NCI-H82 (cell line): ENCODE results near the gene TSPAN3.

ENCODE experiments used
- DNase-seq: peaks from one replicate; lab custom pipeline; 2025; lab: John Stamatoyannopoulos, UW

Gene TSPAN3

DNA sequence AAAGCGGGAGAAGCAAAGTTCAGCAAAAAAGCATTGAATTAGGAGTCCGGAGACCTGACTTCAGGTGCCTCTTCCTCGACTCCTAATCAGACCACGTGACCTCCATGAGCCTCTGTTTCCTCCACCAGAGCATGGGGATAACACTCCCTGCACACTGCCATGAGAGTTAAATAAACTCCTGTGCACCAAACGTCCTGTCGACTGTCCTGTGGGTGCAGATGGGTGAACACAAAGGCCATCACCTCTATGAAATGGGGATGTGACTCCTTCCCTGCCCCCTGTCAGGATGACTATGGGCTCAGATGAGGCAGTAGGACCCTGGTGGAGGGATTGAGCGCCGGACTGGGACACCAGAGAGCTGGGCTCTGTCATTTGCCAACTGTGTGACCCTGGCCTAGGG, 13.5 kb upstream of the TSPAN3 start:
- no peak for DNase-seq

DNA sequence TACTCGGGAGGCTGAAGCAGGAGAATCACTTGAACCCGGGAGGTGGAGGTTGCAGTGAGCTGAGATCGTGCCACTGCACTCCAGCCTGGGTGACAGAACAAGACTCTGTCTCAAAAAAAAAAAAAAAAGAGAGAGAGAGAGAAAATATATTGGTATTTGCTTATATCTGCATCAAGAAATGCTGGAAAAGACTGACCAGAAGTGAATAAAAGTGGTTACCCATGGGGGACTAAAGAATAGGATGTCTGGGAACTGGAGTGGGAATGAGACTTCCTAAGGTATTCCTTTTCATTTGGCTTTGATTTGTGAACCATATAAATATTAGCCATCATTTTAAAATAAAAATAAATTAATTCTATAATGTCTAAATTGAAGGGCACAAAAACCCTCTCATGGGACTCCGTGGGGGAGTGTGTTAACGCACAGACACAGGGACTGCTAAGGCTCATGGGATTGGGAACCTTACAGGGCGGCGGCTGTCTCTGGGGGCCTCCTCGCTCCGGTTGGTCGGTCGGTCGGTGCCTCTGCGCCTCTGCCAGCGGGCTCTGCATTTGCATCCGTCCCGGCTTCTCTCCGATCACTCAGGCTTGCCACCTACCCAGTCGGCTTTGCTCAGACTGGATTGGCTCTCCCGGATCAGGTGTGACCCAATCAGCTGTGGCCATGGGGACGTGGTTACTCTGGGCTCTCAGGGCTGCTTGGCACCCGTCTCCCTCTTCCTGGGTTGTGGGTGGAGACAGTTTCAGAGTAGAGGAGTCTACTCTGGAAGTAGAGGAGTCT, 12.7 kb upstream of the TSPAN3 start:
- DNase-seq, result peak; percentile 88

DNA sequence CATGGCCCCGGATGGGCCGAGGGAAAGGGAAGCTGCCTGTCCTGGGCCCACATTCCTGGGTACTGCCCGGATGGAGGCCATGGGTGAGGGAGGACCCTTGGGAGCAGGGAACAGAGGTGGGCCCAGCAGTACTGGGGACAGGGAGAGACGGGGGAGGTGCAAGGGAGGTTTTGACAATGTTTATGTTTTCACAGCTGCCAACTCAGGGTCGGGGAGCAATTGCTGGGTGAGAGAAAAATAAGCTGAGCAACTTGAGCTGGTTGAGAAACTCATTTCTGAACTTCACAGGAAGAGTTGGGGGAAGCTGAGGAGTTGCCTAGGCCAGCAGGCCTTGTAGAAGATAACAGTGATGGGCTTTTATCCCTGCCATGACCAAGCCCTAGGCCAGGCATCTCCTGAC, 11.1 kb upstream of the TSPAN3 start:
- no peak for DNase-seq

DNA sequence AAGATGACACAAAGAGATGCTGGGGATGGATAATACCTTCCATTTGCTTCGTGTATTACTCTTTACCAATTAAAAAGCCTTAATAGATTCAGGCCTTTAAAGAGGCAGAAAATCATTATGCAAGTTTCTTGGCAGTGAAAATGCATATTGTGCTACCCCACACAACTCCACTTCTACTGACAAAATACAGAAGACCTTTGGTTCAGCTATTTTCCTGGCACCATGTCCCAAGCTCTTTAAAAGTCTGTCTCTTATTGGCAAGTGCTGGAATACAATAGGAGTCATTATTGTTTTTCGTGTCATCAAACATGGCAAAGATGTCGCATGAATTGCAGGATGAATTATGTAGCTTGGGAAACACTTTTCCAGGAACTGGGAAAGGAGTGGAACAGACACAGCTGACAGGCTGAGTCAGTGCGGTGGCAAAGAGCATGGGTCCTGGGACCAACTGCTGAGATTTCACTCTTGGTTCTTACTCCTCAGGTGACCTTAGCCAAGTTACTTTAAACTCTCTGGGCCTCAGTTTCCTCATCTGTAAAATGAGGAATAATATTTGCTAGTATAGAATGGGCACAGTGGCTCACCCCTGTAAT, 5.5 kb upstream of the TSPAN3 start:
- no peak for DNase-seq

DNA sequence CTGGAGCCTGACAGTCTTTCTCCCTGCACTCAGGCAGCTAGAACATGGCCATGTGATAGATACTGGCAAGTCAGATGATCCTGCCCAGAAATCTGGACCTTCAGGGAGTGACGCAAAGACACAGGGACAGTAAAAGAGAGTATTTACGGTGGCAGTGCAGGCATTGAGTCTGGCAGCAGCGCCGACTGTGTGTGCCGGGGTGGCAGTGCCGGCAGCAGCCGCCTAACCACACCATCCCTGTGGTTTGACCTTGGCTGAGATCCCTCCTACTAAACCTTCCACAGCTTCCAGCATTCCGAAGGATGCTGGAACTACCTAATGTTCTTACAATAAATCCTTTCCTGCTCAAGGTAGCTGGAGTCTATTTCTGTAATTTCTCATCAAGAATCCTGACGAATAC, 4.6 kb upstream of the TSPAN3 start:
- no peak for DNase-seq

DNA sequence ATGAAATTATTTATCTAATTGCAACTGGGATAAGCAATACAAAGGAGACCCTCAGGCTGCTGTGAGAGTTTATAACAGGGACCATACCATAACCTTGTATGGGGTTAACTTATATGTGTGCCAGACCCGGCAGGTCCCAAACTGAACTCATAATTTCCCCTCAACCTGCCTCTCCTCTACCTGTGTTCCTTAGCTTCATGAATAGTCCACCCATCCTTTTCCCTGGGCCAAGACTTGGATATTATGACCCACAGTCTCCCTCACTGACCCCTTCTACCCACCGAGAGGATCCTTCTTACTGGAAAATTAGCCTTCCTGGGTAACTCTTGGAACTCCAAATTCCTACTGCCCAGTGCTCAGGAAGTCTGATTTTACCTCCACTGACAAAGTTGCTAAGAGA, 3.4 kb upstream of the TSPAN3 start:
- DNase-seq, result no peak

DNA sequence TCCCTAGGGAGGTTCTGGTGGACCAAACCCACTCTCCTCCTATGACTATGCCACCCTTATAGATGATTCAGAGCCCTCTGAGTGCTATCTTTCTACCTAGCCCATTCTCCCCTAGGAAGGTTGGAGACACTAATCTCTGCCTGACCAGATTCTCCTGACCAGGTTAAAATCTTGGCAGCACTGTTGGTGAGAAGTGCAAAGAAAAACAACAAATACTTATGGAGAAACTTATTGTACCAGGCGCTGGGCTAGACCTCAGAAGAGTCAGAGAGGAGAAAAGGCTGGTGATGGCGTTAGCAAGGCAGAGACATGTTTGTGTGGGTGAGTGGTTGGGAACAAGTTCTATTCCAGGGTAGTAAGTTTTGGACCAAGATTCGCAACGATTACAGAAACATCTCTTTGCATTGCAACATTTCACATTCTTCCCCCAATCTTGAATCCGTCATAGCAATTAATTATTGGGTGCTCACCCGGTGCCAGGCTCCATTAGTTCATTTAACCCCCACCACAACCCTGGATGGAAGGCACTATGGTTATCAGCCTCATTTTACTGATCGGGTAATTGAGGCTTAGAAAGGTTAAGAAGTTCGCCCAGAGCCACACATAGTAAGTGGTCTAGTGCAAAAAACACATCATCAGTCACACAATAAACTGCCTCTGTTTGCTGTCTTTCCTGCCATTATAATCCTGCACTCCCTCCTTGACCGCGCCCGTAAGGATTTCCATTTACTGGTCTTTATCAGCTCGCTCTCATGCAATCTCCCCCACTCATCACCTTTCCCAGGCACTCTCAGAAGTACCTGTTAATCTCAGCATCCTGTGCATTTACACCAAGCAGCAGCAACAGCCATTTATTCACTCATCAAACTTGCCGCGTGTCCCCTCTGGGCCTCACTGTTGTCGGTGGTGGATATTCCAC, 655 bp upstream of the TSPAN3 start:
- DNase-seq, result no peak

DNA sequence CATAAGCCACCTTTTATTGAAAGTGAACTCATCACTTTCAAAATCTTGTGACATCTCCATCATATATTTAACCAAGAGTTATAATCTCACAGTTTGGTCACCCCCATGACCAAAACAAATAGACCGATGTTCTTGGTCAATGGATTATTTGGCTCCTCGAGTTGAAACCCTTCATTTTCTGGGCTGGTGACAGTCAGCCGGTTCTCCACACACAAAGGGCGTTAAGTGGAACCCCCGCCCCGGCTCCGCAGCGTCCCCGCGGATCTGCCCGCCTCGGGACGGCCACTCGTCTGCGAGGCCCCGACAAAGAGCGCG, 772 bp downstream of the TSPAN3 start:
- no peak for DNase-seq

DNA sequence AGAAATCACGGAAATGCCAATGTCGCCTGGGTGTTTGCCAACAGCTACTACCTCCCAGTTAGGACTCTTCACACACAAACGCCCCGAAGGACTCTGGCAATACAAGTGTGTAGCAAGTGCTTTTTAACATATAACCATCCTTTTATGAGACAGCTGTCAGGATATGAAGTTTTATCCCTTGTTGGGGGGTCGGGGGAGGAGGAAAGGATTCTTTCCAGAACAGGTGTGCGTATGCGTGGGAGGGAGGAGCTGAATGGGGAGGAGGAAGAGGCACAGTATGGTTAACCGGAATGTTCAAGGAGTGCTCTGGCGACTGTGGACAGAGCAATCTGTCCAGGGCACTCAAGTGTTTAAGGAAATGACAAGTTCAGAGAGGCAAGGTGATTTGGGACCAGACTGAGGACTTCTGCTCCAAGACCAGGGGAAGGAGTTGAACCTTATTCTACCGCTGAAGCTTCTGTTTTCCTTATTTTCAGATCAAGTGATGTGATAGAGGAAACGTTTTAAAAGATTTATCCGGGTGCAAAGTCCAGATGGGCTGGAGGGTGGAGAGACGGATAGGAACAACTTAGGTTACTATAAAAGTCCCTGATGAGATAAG, 1.3 kb downstream of the TSPAN3 start:
- DNase-seq, result peak; percentile 40

DNA sequence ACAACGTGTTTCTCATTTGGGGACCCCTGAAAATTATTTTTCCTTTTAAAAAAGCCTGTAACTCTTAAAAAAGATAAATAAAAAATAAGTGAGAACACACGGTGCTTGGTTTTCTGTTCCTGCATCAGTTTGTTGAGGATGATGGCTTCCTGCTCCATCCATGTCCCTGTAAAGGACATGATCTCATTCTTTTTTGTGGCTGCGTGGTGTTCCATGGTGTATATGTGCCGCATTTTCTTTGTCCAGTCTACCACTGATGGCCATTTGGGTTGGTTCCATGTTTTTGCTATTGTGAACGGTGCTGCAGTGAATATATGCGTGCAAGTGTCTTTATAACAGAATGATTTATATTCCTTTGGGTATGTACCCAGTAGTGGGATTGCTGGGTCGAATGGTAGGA, 2.3 kb downstream of the TSPAN3 start:
- no peak for DNase-seq

DNA sequence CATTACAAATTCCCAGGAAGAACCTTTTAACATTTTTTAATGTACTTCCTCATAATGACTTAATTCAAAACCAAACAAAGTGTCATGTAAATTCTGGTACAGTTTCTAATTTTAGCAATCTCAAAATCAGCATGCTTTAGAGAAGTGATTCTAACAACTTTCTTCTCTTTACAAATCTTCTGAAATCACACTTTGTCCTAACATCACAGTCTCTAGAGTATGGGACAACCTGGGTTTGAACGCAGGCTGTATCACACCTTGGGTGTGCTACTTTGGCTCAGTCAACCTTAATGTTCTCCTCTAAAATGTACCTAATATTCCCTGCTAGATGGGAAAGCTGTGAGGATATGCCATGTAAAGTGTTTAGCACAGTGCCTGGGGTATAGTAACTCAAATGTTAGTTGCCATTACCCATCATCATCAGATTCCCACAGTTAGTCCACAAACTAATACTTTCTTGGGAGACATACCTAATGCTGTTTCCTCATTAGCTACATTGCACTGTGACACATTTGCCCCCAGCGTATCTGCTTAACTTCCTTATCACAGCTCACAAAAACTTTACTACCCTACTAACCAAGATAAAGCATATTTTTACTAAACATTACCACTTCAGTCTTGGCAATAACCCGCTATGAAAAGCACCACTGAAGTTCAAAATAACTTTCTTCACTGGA, 3.1 kb downstream of the TSPAN3 start:
- DNase-seq, result no peak

DNA sequence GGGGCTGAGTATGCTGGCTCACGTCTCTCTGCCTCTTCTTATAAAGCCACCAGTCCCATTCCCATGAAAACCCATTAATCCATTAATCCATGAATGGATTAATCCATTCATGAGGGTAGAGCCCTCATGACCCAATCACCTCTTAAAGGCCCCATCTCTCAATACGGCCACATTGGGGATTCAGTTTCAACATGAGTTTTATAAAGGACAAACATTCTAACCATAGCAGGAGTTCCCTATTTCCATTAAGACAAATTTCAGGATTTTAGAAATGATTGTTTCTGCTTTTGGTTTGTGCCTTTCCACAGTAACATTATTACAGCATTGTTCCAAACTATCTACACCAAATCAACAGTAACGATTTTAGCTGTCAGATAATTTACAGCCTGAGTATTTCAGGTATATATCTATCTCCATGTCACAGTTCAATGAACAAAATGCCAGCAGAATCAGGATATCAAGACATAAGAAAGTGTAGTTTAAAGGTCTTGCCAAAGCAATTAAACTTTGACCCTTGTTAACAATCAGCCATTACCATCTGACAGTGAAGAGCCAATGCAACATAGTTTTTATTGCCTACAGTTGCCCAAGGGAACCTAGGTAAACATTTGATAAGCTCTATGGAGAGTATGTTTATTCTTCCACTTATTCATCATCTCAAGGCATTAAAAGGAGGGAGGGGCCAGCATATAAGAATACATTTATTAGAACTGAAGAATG, 3.8 kb downstream of the TSPAN3 start:
- peak; percentile 91 for DNase-seq

DNA sequence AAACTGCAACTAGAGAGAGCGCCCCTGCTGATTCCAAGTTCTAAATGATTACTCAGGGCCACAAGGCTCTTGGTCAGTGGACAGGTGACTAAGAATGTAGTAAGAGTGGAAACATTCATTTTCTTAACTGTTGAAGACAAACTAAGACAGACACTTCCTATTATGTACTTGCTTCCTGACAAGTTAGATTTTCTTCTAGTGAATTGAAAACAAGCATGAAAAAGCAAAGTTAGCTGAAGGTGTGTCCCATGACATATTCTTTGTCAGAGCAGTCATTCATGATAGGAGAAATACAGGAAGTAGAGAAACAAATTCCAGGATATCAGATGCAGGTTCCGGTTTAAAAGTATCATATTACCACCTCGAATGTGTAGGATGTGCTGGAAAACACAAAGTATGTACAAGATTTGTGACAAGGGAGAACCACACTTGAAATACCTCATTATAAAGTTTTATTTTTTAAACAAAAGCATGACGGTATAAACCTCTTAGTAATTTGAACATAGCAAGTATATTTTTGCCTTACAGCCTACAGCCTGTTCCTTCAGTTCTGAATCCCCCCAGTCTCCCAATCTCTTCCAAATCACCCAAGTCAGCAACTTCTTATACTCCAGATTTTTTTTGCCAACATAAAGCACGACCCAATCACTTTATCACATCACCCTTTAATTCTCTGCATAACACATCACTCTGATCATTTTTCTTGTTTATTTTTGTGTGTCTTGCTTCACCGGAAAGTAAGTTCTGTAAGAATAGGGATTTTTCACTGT, 6.2 kb downstream of the TSPAN3 start:
- no peak for DNase-seq

DNA sequence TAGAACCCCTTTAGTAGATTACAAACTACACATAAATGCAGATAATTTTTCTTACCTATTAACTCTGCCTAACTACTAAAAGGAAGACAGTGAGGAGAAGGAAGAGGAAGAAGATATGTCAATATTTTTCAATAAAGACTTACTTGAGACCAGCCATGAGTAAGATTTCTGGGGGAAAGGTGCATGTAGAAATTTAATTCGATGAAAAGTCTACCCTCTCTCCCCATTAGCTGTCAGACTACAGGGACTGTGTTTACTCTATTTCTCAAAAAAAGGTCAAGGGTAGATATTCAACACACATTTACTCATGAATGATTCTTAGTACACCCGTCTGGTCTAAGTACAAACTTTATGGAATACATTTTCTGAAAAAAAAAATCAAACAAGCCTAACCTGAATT, 6.8 kb downstream of the TSPAN3 start:
- DNase-seq, result no peak

DNA sequence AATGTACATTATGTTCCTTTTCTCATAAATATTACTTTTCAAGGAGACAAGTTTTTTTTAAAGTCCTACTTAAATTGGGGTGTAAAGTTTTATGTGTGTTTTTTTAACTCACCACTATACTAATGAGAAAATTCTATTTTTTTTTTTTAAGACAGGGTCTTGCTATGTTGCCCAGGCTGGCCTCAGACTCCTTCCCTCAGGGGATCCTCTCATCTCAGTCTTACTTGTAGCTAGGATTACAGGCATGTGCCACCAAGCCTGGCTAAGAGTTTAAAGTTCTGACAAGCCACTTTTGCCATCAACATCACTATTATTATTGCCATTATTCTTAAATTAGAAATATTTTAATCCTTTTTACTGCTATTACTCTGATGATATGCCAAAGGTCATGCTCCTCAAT, 7.7 kb downstream of the TSPAN3 start:
- DNase-seq, result no peak

DNA sequence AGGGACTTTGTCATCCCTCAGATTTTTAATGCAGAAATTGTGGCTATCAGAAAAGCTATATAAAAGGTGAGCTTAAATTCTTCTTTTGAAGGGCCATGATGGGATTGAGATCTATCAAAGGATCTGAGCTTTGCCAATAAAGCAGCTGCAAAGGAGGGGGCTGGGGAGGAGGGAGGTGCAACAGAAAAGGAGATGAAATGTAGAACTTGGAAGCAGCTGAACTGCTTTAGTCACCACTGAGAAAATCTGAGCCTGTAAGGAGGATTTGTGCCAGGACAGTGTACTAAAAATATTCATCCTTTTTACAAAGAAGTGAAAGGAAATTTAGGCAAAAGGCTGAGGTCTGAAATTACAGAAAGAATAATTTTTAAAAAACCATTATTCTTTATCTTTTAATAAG, 10.4 kb downstream of the TSPAN3 start:
- DNase-seq, result peak; percentile 55

DNA sequence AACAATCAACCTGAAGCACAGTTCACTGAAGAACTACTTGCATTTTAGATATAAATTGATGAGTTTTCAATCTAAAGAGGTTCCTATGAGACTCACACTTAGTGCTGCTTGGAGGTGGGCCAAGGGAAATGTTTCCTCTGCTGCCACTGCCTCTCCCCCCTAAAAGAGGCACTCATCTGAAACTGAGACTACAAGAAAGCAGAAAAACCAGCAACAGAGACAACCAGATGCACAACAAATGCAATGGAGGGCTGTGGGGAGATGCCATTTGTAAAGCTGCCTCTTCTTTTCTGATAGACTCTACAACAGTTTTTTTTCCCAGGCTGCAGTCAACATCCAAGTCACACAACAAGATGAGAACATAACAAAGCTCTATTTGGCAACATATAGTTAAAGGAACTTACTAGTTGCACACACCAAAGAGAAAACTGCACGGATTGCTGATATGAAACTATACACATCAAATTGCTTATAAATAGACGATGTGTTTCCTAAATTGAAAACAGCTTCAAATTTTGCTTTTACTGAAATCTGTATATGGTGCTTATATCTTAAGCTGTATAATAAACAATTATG, 11.0 kb downstream of the TSPAN3 start:
- DNase-seq, result no peak

DNA sequence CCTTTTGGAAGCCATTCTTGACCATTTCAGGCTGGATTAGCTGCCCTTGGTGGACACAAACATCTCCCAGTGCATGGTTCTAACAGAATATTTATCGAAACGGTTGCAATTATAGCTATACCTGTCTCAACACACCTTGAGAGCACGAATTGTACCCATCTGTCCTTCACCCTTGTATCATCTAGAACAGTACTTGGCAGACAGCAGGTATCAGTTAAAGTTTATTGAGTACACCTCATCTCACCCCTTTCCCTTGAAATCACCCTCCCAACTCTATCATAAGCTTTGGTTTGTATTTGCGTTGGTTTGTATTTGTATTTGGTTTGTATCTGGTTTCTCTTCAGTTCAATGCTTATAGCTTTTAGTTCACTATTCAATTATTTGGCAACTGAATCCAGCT, 12.4 kb downstream of the TSPAN3 start:
- no peak for DNase-seq

DNA sequence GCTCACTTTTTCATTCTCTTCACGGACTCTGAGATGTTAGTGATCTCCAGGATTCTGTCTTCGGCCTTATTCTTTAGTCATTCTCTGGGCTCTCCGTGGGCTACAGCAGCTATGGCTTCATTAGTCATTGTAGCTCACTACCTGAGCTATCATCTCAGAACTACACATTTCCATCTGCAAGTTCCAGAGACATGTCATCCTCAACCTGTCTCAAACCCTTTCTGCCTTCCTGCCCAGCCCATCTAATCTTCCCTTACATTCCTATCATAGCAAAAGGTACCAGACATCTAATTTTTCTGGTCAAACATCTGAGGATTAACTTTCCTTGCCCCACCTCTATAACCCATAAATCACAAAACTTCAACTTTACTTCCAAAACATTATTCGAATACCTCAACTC, 13.2 kb downstream of the TSPAN3 start:
- no peak for DNase-seq

DNA sequence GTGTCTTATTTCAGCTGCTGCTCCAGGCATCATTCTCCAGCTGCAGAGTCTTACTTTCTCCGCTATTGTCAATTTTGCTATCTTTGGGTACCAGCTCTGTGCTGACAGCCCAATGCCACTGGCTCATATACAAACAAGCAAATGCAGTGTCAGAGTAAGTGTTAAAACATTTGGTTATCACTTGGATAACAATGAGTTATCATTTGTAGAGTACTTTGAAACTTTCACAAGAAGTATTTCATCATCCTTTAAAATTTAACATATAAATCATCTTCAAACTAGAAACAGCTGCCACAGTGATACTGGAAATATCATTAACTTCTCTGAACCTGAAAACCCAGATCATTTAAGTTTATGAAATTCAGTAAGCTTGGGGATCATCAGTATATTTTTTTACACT, 13.8 kb downstream of the TSPAN3 start:
- no peak for DNase-seq
